Measurements from ENCODE around the gene MRM1. TPM values are rescaled to one million over a fixed set of nuclear protein-coding genes. Genes with fewer than 3 reads are reported as not detected.

The MRM1 gene
- polyA plus RNA-seq, 1 donor (not counting 4 experiments of a cell fraction or from before 2014, with no cell fraction given) = 3.8 TPM

DNA sequence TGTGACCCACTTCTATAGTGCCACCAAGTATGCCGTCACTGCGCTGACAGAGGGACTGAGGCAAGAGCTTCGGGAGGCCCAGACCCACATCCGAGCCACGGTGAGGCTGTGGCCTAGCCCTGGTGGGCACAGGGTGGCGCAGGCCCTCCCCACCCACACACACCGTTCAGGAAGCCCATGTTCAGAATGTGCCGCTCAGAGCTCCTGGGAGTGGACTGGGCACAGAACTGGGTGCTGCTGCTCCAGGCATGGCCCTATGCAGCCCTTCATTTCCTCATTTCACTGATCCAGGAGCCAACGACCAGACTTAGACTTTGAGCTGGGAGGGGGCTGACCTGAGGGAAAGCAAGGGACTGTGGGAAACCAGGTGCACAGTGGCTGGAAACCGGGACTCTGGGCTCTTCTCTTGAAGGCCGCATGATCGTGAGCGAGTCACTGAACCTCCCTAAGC lies 2.4 kb upstream of the MRM1 start:
- no peak overlapping the region for H3K4me2 ChIP-seq (ENCODE audit: control insufficient read depth, extremely low read depth, insufficient read depth, low read depth, low read length)
- DNase-seq (ENCODE audit: low read depth, low spot score) = no peak
- no peak overlapping the region for H3K27ac ChIP-seq (ENCODE audit: control insufficient read depth, insufficient read depth, low read length)
- no peak overlapping the region for H2AFZ ChIP-seq (ENCODE audit: control insufficient read depth, low read length)
- TF ChIP-seq, protein P1, sequence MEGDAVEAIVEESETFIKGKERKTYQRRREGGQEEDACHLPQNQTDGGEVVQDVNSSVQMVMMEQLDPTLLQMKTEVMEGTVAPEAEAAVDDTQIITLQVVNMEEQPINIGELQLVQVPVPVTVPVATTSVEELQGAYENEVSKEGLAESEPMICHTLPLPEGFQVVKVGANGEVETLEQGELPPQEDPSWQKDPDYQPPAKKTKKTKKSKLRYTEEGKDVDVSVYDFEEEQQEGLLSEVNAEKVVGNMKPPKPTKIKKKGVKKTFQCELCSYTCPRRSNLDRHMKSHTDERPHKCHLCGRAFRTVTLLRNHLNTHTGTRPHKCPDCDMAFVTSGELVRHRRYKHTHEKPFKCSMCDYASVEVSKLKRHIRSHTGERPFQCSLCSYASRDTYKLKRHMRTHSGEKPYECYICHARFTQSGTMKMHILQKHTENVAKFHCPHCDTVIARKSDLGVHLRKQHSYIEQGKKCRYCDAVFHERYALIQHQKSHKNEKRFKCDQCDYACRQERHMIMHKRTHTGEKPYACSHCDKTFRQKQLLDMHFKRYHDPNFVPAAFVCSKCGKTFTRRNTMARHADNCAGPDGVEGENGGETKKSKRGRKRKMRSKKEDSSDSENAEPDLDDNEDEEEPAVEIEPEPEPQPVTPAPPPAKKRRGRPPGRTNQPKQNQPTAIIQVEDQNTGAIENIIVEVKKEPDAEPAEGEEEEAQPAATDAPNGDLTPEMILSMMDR (optimal IDR thresholded peaks at IDR 0.05 in 1 of 3, IDR thresholded peaks at IDR 0.05 in 1 of 3, conservative IDR thresholded peaks at IDR 0.05 in 1 of 3; ENCODE audit: extremely low read depth in 1 of 3, insufficient read depth in 2 of 3, low read length in 3 of 3) = no peak
- no peak for TF ChIP-seq EZH2 (IDR thresholded peaks at IDR 0.05; ENCODE audit: low read length)
- H3K9me1 ChIP-seq (ENCODE audit: control insufficient read depth, extremely low read depth, insufficient read depth, low read length) = no peaks in the 10 kb centered on the region
- H3K36me3 ChIP-seq (ENCODE audit: control insufficient read depth in 2 of 2, extremely low read depth in 1 of 2, insufficient read depth in 2 of 2, low read length in 2 of 2) = peaks cover 1 to 11% of the 10 kb centered on the region in 2 experiments
- no peak overlapping the region for H3K4me3 ChIP-seq (ENCODE audit: control insufficient read depth in 2 of 3, extremely low read depth in 1 of 3, insufficient read depth in 2 of 3, low read depth in 1 of 3, low read length in 3 of 3)
- no peaks in the 10 kb centered on the region for H4K20me1 ChIP-seq (ENCODE audit: control insufficient read depth, extremely low read depth, insufficient read depth, low read length)
- peaks cover 16% of the 10 kb centered on the region for H3K4me1 ChIP-seq (ENCODE audit: control insufficient read depth, extremely low read depth, insufficient read depth, low read length)
- no peak overlapping the region for H3K9ac ChIP-seq (ENCODE audit: control insufficient read depth, extremely low read depth, insufficient read depth, low read length)
- H3K9me3 ChIP-seq (ENCODE audit: control insufficient read depth, low read depth, low read length) = no peaks in the 10 kb centered on the region
- H3K27me3 ChIP-seq (ENCODE audit: control insufficient read depth, extremely low read depth, insufficient read depth, low read length) = no peaks in the 10 kb centered on the region
- peaks cover 24% of the 10 kb centered on the region for H3K79me2 ChIP-seq (ENCODE audit: control insufficient read depth, insufficient read depth, low read length)
- dilution Hi-C loops (cut with MboI; ENCODE audit: extremely low pct_ligation_motif_present, low sequenced_read_pairs) = no loop called here
- no peak for FAIRE-seq

DNA sequence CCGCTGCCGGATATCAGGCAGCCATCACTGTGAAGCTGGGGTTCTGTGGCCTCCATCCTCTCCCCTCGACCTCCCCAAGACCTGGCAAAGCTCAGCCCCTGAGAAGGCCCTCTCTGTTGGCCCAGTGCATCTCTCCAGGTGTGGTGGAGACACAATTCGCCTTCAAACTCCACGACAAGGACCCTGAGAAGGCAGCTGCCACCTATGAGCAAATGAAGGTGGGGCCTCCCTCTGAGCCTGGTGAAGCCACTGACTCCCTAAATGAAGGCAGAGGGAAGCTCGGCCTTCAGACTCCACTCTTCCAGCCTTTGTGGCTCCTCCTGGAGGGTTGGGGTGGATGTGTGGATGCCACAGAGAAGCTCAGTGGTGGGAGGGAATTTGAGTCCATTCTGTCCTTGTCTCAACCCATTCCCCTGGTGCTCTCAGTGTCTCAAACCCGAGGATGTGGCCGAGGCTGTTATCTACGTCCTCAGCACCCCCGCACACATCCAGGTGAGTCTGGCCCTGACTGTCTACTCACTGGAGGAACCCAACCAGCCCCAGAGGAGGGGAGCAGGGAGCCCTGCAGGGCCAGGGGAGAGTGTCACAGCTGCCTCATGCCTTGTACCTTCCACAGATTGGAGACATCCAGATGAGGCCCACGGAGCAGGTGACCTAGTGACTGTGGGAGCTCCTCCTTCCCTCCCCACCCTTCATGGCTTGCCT lies 1.7 kb upstream of the MRM1 start:
- Histone ChIP-seq H3K4me3 (ENCODE audit: control insufficient read depth in 2 of 3, extremely low read depth in 1 of 3, insufficient read depth in 2 of 3, low read depth in 1 of 3, low read length in 3 of 3) (no peak overlapping the region), H2AFZ (ENCODE audit: control insufficient read depth, low read length) (no peak overlapping the region), H3K4me2 (ENCODE audit: control insufficient read depth, extremely low read depth, insufficient read depth, low read depth, low read length) (no peak overlapping the region), H3K27ac (ENCODE audit: control insufficient read depth, insufficient read depth, low read length) (no peak overlapping the region), H3K36me3 (ENCODE audit: control insufficient read depth in 2 of 2, extremely low read depth in 1 of 2, insufficient read depth in 2 of 2, low read length in 2 of 2) (peaks cover 1 to 11% of the 10 kb centered on the region in 2 experiments), H3K9ac (ENCODE audit: control insufficient read depth, extremely low read depth, insufficient read depth, low read length) (no peak overlapping the region), H3K9me1 (ENCODE audit: control insufficient read depth, extremely low read depth, insufficient read depth, low read length) (no peaks in the 10 kb centered on the region), H3K4me1 (ENCODE audit: control insufficient read depth, extremely low read depth, insufficient read depth, low read length) (peaks cover 16% of the 10 kb centered on the region), H3K9me3 (ENCODE audit: control insufficient read depth, low read depth, low read length) (no peaks in the 10 kb centered on the region), H3K79me2 (ENCODE audit: control insufficient read depth, insufficient read depth, low read length) (peaks cover 27% of the 10 kb centered on the region), H4K20me1 (ENCODE audit: control insufficient read depth, extremely low read depth, insufficient read depth, low read length) (no peaks in the 10 kb centered on the region), H3K27me3 (ENCODE audit: control insufficient read depth, extremely low read depth, insufficient read depth, low read length) (no peaks in the 10 kb centered on the region)
- dilution Hi-C loops (cut with MboI; ENCODE audit: extremely low pct_ligation_motif_present, low sequenced_read_pairs) = no loop called here
- DNase-seq (ENCODE audit: low read depth, low spot score) = no peak
- TF ChIP-seq, protein P1 (optimal IDR thresholded peaks at IDR 0.05 in 1 of 3, IDR thresholded peaks at IDR 0.05 in 1 of 3, conservative IDR thresholded peaks at IDR 0.05 in 1 of 3; ENCODE audit: extremely low read depth in 1 of 3, insufficient read depth in 2 of 3, low read length in 3 of 3) = no peak
- no peak for TF ChIP-seq EZH2 (IDR thresholded peaks at IDR 0.05; ENCODE audit: low read length)
- no peak for FAIRE-seq

Data from keratinocyte (primary cell).